HEK293T (cell line): ENCODE data around the gene EFCAB8.

ENCODE experiments used
- FOXM1 ChIP-seq: fragments of 450-650 bp; IDR thresholded peaks from 2 replicates; pipeline ENCODE4 v1.6.1; 2017; ENCODE audit warnings: mild to moderate bottlenecking, borderline replicate concordance
- SUZ12 ChIP-seq: fragments of 450-650 bp; IDR thresholded peaks from 2 replicates; pipeline ENCODE4 v1.6.1; 2016; ENCODE audit warnings: mild to moderate bottlenecking
- ZNF384 ChIP-seq: fragments of 450-650 bp; IDR thresholded peaks from 2 replicates; pipeline ENCODE4 v1.6.1; 2016

DNA sequence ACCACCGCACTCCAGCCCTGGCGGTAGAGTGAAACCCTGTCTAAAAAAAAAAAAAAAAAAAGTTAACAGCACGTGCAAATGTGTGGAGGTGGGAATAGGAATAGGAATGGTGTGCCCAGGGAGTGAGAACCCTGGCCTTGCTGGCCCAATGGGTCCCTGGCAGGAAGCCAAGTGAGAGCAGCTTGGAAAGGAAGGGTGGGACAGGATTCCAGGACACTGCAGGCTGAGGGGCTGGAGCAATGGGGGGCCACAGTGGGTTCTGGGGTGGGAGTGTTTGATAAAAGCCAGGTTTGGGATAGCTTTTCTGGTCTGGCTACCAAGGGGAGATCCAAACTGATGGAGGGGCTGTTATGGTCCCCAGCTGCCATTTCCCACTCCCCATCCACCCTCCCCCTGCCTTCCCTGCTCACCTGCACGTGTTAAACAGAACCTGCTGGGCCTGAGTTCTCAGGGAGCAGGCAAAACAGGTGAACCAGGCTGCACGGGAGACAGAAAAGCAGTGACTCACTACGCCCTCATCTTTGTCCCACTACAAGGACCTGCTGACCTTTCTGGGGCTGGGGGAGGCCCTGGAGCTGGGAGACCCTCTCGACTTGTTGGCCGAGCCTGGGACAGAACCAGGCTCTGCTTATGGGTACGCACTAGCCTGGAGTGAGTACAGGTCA, 142.2 kb downstream of the EFCAB8 start:
- TF ChIP-seq SUZ12, result no peak
- TF ChIP-seq ZNF384, result no peak
- TF ChIP-seq FOXM1, result no peak
